K562 (cell line): ENCODE data around the gene AKAP10. TPM values are rescaled to one million over a fixed set of nuclear protein-coding genes. Genes with fewer than 3 reads are reported as not detected.

Source experiments
- BRD4 ChIP-seq: fragments of 200-600 bp; sonication (generic); IDR thresholded peaks from 2 replicates; pipeline ENCODE4 v1.6.1; 2017; ENCODE audit warnings: inconsistent platforms
- CBFA2T3 ChIP-seq: fragments of 450-650 bp; IDR thresholded peaks from 2 replicates; pipeline ENCODE4 v1.6.1; 2017
- CHD4 ChIP-seq: fragments of 200-600 bp; sonication (generic); IDR thresholded peaks from 3 replicates; pipeline ENCODE4 v1.6.1; 2012; ENCODE audit warnings: low read depth, mild to moderate bottlenecking, mixed read lengths, low read length, inconsistent platforms; ENCODE audit not compliant: insufficient read depth, insufficient replicate concordance, poor library complexity, severe bottlenecking
- FOXM1 ChIP-seq, 2 experiments: fragments of 450-650 bp in 1 of 2; sonication (generic) in 1 of 2; formaldehyde crosslinking in 1 of 2; IDR thresholded peaks; 2 replicates each; pipeline versions ENCODE4 v1.6.1 to v1.9.0; 2017 to 2022; ENCODE audit warnings: low read depth in 2 of 2, mild to moderate bottlenecking in 2 of 2, missing genetic modification reagents in 1 of 2, moderate library complexity in 1 of 2
- ILF3 ChIP-seq: fragments of 450-650 bp; IDR thresholded peaks from 2 replicates; pipeline ENCODE4 v1.6.1; 2018; ENCODE audit warnings: antibody characterized with exemption, mild to moderate bottlenecking, moderate library complexity, borderline replicate concordance
- LARP7 ChIP-seq: fragments of 450-650 bp; IDR thresholded peaks from 2 replicates; pipeline ENCODE4 v1.6.1; 2016
- MAFF ChIP-seq: IDR thresholded peaks from 2 replicates; pipeline ENCODE4 v1.6.1; 2012; ENCODE audit warnings: low read length, improper control_type of control experiment
- MCM3 ChIP-seq: fragments of 450-650 bp; IDR thresholded peaks from 2 replicates; pipeline ENCODE4 v1.6.1; 2016
- NFIX ChIP-seq: fragments of 250-450 bp; sonication (Bioruptor Pico); IDR thresholded peaks from 2 replicates; pipeline ENCODE4 v1.4.0; 2020; ENCODE audit warnings: low read depth, mild to moderate bottlenecking, moderate library complexity
- PML ChIP-seq: IDR thresholded peaks from 2 replicates; pipeline ENCODE4 v1.6.1; 2012; ENCODE audit warnings: low read length, inconsistent platforms
- PURB ChIP-seq: sonication (generic); formaldehyde crosslinking; IDR thresholded peaks from 2 replicates; pipeline ENCODE4 v1.9.0; 2021; ENCODE audit warnings: low read depth, mild to moderate bottlenecking, missing genetic modification reagents
- RAD51 ChIP-seq: fragments of 450-650 bp; IDR thresholded peaks from 2 replicates; pipeline ENCODE4 v1.7.1; 2016; ENCODE audit warnings: low read depth, mild to moderate bottlenecking, borderline replicate concordance
- RFX5 ChIP-seq: IDR thresholded peaks from 2 replicates; pipeline ENCODE4 v1.6.1; 2011; ENCODE audit warnings: low read depth, mild to moderate bottlenecking, improper control_type of control experiment, low read length
- SMAD2 ChIP-seq: fragments of 150-350 bp; IDR thresholded peaks from 2 replicates; pipeline ENCODE4 v1.6.1; 2014; ENCODE audit warnings: low read depth, mild to moderate bottlenecking, low read length
- SUPT5H ChIP-seq: fragments of 450-650 bp; IDR thresholded peaks from 2 replicates; pipeline ENCODE4 v1.6.1; 2016
- TBP ChIP-seq: optimal IDR thresholded peaks from 2 replicates; pipeline ENCODE3; 2011; ENCODE audit warnings: low read depth, low read length, improper control_type of control experiment
- TFAM ChIP-seq: fragments of 250-450 bp; sonication (Bioruptor Pico); conservative IDR thresholded peaks from 2 replicates; pipeline ENCODE4 v1.5.0; 2021; ENCODE audit warnings: mild to moderate bottlenecking, moderate library complexity
- ZKSCAN1 ChIP-seq: fragments of 150-350 bp; IDR thresholded peaks from 2 replicates; pipeline ENCODE4 v1.6.1; 2016; ENCODE audit warnings: low read depth, low read length
- ZNF174 ChIP-seq: fragments of 250-450 bp; sonication (Bioruptor Pico); IDR thresholded peaks from 2 replicates; pipeline ENCODE4 v1.4.0; 2020; ENCODE audit warnings: mild to moderate bottlenecking
- polyA plus RNA-seq, 8 experiments: library from polyadenylated mRNA; depleted of rRNA in 4 of 8; stranded (reverse) in 5 of 8; unstranded in 3 of 8; fragments of >200 nt; fragmentation: Nextera tagmentation in 2 of 8; fragmentation: Illumina TruSeq in 1 of 8; extraction: Ambion mirVana in 2 of 8; extraction: Trizol in 1 of 8; gene quantifications; 2 replicates each; pipeline versions ENCODE4 v1.2.1 to v1.2.3, GENCODE V29; 2011 to 2014; ENCODE audit warnings: inconsistent platforms in 1 of 8, missing spikeins in 1 of 8
- total RNA-seq, 7 experiments: library from RNA; depleted of rRNA in 6 of 7; stranded (reverse); fragments of >200 nt in 6 of 7; fragmentation: Illumina TruSeq in 2 of 7; extraction: Trizol in 2 of 7; gene quantifications; 2 replicates each; pipeline versions ENCODE4 v1.2.1 to v1.2.3, GENCODE V29; 2011 to 2021; ENCODE audit warnings: low replicate concordance in 1 of 7
- TF ChIP-seq, protein P1 (sequence below): fragments of 450-650 bp; formaldehyde crosslinking; conservative IDR thresholded peaks from 2 replicates; pipeline ENCODE4 v1.4.0; 2022; ENCODE audit warnings: mild to moderate bottlenecking, missing genetic modification characterization
- TF ChIP-seq, protein P2 (sequence below): fragments of 250-450 bp; sonication (Bioruptor Pico); IDR thresholded peaks from 2 replicates; pipeline ENCODE4 v1.4.0; 2020; ENCODE audit warnings: mild to moderate bottlenecking
- TF ChIP-seq, protein P3 (sequence below): fragments of 250-450 bp; sonication (Bioruptor Pico); IDR thresholded peaks from 2 replicates; pipeline ENCODE4 v1.4.0; 2020; ENCODE audit warnings: mild to moderate bottlenecking, moderate library complexity, borderline replicate concordance

Gene AKAP10
- total and polyA plus RNA-seq, 9 of the 15 experiments (the other 6 are each of a cell fraction or from before 2014, with no cell fraction given), result 4.0 to 20.3 (median 8.2) TPM

DNA sequence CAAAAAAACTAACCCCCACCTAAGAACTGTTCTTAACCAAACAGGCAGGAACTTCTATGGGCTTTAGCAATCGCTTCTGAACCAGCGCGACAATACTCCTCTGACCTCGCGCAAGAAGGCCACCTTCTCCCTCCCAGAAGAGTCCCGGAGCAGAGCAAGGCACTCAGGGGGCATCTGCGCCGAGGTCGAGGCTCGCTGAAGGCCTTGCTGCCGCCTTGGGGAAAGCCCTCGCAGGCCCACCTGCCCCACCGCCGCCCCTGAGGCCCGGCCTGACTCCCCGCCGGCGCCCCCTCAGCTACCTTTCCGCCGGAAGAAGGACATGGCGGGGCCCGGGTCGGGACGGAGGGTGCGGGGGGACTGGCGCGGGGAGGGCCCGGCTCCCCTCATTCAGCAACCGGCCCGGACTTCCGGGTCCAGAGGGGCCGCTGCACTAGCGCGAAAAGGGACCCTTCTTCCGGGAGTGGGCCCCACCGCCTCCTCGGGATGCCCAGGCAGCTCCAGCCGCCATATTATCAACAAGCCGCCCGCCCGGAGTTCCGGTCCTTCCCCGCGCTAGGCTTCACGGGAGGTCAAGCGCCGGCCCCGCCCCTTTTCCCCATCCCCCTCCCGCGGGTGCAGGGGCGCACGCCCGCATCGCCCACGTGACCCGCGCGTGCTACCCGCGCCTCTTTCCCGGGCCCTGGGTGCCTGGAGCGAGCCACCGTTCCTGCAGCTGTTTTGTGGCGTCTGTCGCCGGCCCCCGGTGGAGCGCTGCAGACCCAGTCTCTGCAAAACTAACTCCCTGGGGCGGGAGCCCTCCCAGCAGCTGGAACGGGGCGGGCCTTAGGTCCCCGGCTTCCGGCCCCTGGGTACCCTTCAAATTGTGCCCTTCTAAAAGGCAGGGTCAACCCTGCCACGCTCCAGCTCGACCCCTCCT is at the start of gene AKAP10 (continued):
- TF ChIP-seq SMAD2 (no peak), SUPT5H (peak; percentile 79), MAFF (no peak), MCM3 (no peak), PML (peak; percentile 35; the same call in 1 of the 2 replicates), RAD51 (peak; percentile 92), ILF3 (no peak), ZNF174 (CRISPR knock-in tag) (no peak), LARP7 (no peak), TBP (peak; percentile 66), NFIX (CRISPR knock-in tag) (no peak), FOXM1 (IDR thresholded peaks at IDR 0.05; ENCODE audit: low read depth) (no peak), FOXM1 (CRISPR knock-in tag; IDR thresholded peaks at IDR 0.05; ENCODE audit: low read depth) (no peak), CHD4 (no peak), PURB (CRISPR knock-in tag) (no peak), BRD4 (no peak), RFX5 (no peak), TFAM (CRISPR knock-in tag) (no peak), CBFA2T3 (0 out of 2 replicates have a peak, but pooled peaks have one; percentile 11), ZKSCAN1 (no peak)
- TF ChIP-seq, protein P1, sequence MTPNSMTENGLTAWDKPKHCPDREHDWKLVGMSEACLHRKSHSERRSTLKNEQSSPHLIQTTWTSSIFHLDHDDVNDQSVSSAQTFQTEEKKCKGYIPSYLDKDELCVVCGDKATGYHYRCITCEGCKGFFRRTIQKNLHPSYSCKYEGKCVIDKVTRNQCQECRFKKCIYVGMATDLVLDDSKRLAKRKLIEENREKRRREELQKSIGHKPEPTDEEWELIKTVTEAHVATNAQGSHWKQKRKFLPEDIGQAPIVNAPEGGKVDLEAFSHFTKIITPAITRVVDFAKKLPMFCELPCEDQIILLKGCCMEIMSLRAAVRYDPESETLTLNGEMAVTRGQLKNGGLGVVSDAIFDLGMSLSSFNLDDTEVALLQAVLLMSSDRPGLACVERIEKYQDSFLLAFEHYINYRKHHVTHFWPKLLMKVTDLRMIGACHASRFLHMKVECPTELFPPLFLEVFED (CRISPR knock-in tag), result no peak
- TF ChIP-seq, protein P2, sequence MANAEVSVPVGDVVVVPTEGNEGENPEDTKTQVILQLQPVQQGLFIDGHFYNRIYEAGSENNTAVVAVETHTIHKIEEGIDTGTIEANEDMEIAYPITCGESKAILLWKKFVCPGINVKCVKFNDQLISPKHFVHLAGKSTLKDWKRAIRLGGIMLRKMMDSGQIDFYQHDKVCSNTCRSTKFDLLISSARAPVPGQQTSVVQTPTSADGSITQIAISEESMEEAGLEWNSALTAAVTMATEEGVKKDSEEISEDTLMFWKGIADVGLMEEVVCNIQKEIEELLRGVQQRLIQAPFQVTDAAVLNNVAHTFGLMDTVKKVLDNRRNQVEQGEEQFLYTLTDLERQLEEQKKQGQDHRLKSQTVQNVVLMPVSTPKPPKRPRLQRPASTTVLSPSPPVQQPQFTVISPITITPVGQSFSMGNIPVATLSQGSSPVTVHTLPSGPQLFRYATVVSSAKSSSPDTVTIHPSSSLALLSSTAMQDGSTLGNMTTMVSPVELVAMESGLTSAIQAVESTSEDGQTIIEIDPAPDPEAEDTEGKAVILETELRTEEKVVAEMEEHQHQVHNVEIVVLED (CRISPR knock-in tag), result no peak
- TF ChIP-seq, protein P3, sequence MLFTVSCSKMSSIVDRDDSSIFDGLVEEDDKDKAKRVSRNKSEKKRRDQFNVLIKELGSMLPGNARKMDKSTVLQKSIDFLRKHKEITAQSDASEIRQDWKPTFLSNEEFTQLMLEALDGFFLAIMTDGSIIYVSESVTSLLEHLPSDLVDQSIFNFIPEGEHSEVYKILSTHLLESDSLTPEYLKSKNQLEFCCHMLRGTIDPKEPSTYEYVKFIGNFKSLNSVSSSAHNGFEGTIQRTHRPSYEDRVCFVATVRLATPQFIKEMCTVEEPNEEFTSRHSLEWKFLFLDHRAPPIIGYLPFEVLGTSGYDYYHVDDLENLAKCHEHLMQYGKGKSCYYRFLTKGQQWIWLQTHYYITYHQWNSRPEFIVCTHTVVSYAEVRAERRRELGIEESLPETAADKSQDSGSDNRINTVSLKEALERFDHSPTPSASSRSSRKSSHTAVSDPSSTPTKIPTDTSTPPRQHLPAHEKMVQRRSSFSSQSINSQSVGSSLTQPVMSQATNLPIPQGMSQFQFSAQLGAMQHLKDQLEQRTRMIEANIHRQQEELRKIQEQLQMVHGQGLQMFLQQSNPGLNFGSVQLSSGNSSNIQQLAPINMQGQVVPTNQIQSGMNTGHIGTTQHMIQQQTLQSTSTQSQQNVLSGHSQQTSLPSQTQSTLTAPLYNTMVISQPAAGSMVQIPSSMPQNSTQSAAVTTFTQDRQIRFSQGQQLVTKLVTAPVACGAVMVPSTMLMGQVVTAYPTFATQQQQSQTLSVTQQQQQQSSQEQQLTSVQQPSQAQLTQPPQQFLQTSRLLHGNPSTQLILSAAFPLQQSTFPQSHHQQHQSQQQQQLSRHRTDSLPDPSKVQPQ (CRISPR knock-in tag), result no peak
